ENCODE results near the gene VKORC1. TPM values are rescaled to one million over a fixed set of nuclear protein-coding genes. Genes with fewer than 3 reads are reported as not detected.

The VKORC1 gene
- total and polyA plus RNA-seq, 2 of the 8 experiments (the other 6 are each of a cell fraction or from before 2014, with no cell fraction given), result 84.1 to 483 TPM

- peaks cover 16% of the 10 kb centered on the region for H3K23me2 ChIP-seq (ENCODE audit: low read depth, low read length)
- H3K4me2 ChIP-seq (ENCODE audit: insufficient read depth in 1 of 2, low read depth in 2 of 2, low read length in 2 of 2), result peak overlapping the region; percentile 83 to 98; a peak in 2 of 4 replicates
- peak overlapping the region; percentile 70; the same call in 1 of the 2 replicates for H2AK5ac ChIP-seq (ENCODE audit: low read depth, low read length)
- ChIA-PET POLR2A (ENCODE audit: partially characterized antibody) (interaction anchor here (1.6 to 34.9 kb wide), 5 partner anchors 3 to 54 kb away, joined by 3 to 713 read pairs (median 17); partner anchors contain the start of genes BCKDK, FUS, KAT8 and PRSS36), CTCF (ENCODE audit: partially characterized antibody) (interaction anchor here (1.5 to 2.2 kb wide), 2 partner anchors 38 to 53 kb away, joined by 5 to 8 read pairs; no protein-coding TSS in a partner anchor)
- H3K4me1 ChIP-seq (replicated peaks in 1 of 4; ENCODE audit: control insufficient read depth in 3 of 4, insufficient read depth in 4 of 4, low read length in 3 of 4), result peaks cover 0 to 40% (median 32%) of the 10 kb centered on the region in 4 experiments; a peak in 6 of 7 replicates
- H2BK12ac ChIP-seq (ENCODE audit: low read depth, low read length), result no peak overlapping the region
- no peaks in the 10 kb centered on the region for H3K9me3 ChIP-seq (ENCODE audit: insufficient read depth in 2 of 2, low read depth in 1 of 2, low read length in 1 of 2)
- no peak overlapping the region for H4K91ac ChIP-seq (replicated peaks; ENCODE audit: insufficient read length, low read length)
- DNase-seq (ENCODE audit: low read depth in 1 of 2, low spot score in 2 of 2) (no peak), FAIRE-seq (no peak)
- no peak overlapping the region for H4K5ac ChIP-seq (ENCODE audit: insufficient read length, low read depth, low read length)
- H3K36me3 ChIP-seq (ENCODE audit: control insufficient read depth in 2 of 4, insufficient read depth in 4 of 4, low read length in 3 of 4), result peaks cover 12 to 27% (median 15%) of the 10 kb centered on the region in 4 experiments
- H3K4me3 ChIP-seq (ENCODE audit: extremely low read depth in 1 of 4, insufficient read depth in 2 of 4, low read depth in 3 of 4, low read length in 4 of 4), result 0 out of 8 replicates have a peak overlapping the region, but pooled peaks of 1 of the 4 experiments have one; percentile 87
- peaks cover 0 to 19% of the 10 kb centered on the region in 2 experiments; a peak in 2 of 4 replicates for H3K79me2 ChIP-seq (ENCODE audit: control insufficient read depth in 1 of 2, insufficient read depth in 2 of 2, low read length in 2 of 2)
- no peak overlapping the region for H3K9ac ChIP-seq (replicated peaks in 1 of 4; ENCODE audit: extremely low read depth in 1 of 4, low read depth in 3 of 4, low read length in 3 of 4)
- no peak overlapping the region for H3K18ac ChIP-seq (ENCODE audit: extremely low read depth, low read length)
- H3K4ac ChIP-seq (replicated peaks; ENCODE audit: insufficient read length, low read depth, low read length), result peak overlapping the region; percentile 48
- peaks cover 9% of the 10 kb centered on the region for H3K79me1 ChIP-seq (ENCODE audit: low read depth, low read length)
- 0 out of 2 replicates have a peak overlapping the region, but pooled peaks have one; percentile 81 for H2BK15ac ChIP-seq (ENCODE audit: low read length)
- H2AFZ ChIP-seq (ENCODE audit: low read length), result no peak overlapping the region
- H2BK120ac ChIP-seq (replicated peaks; ENCODE audit: low read depth, low read length), result no peak overlapping the region
- H3K27me3 ChIP-seq (replicated peaks in 1 of 4; ENCODE audit: control insufficient read depth in 3 of 4, extremely low read depth in 1 of 4, insufficient read depth in 3 of 4, low read length in 3 of 4), result no peaks in the 10 kb centered on the region
- H4K8ac ChIP-seq (ENCODE audit: extremely low read depth, insufficient read depth, low read length), result no peak overlapping the region
- no peak overlapping the region; the same call in 1 of the 2 replicates for H3K27ac ChIP-seq (ENCODE audit: low read depth, low read length)
- TF ChIP-seq POLR2A (IDR thresholded peaks at IDR 0.05; ENCODE audit: control extremely low read depth in 1 of 2, low read depth in 2 of 2, low read length in 2 of 2) (peak in 1 of 2 experiments; percentile 56; a peak in 1 of 3 replicates), BCL11A (IDR thresholded peaks at IDR 0.05; ENCODE audit: low read depth in 2 of 2, low read length in 2 of 2) (no peak)
- 0 out of 2 replicates have a peak overlapping the region, but pooled peaks have one; percentile 60 for H2BK5ac ChIP-seq (ENCODE audit: low read depth, low read length)
- H2BK20ac ChIP-seq (ENCODE audit: low read length), result no peak overlapping the region
- no peak overlapping the region for H3K14ac ChIP-seq (ENCODE audit: insufficient read length)
- 86% methylated on average over 6 of the region's 6 CpGs; no CpG with 5 or more reads in 1 of the 2 experiments for WGBS, 2 experiments (ENCODE audit: extremely low coverage in 1 of 2, insufficient coverage in 1 of 2, insufficient read length in 1 of 2, insufficient replicate concordance in 2 of 2, low coverage in 1 of 2, low lambda C conversion rate in 2 of 2, missing lambda C conversion rate in 1 of 2)
- H4K20me1 ChIP-seq (replicated peaks in 1 of 2; ENCODE audit: control insufficient read depth in 1 of 2, insufficient read depth in 2 of 2, low read length in 2 of 2), result peaks cover 6 to 7% of the 10 kb centered on the region in 2 experiments
- no peak overlapping the region for H3K56ac ChIP-seq (replicated peaks; ENCODE audit: insufficient read length, low read depth, low read length)
- H3K23ac ChIP-seq (ENCODE audit: insufficient read length), result no peak overlapping the region
Measured at GRCh38 chr16:31133046-31133501, 38.5 kb upstream of the VKORC1 start.
